ENCODE measurements around the gene SLC7A9.
"Not testable (repeated sequence)": the region's sequence is repeated elsewhere in the genome, so short reads cannot be mapped to it uniquely, and the experiment has no call there.

SLC7A9 gene

DNA sequence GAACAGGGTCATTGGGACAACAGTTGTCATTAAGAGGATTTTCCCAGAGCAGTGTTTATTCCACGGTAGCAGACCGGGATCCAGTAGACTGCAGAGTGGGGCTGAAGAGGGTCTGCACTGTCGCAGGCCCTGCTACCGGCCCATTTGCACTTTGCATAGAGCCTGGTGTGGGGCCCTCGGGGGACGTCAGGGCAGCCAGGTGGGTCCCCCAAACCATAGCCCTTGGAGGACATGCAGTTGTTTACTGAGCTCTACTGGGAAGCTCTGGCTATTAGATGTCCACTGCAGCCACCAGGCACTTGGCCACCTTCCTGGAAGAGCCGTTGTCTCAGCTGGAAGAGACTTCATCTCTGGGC lies 45.8 kb downstream of the SLC7A9 start:
- no peak for DNase-seq

DNA sequence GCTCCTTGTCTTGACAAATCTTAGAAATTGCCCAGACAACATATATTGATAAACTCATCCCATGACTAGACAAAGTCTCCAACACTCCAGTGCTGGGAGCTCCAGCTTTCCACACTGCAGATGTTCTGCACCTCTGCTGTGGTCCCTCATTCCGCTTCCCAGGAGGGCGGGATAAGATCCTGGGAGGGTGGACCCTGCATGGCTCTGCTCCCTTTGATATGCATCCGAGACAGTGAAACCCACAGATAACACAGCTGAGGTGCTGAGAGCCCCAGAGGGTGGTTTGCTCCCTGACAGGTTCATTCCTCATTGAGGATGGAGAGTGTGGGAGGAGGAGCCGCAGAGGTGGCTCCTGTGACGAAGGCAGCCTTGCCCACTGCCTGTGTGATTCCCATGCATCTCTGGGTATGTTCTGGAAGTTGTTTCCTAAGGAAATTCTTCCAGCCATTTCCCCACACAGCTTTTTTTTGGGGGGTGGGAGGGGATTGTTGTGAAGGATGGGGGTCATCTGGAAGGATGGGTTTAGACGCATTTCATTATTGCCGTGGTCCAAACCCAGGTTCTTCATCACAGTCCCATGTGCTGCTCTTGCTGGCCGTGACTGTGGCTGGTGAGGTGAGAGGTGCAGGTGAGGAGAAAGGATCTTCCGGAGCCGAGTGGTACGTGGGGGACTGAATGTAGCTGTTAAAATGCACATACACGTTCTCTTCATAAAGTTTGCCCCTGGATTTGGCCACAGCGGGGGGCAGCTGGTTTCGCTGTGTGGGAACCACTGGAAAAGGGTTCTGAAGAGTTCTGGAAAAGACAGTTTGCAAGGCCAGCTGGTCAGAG lies 46.4 kb downstream of the SLC7A9 start:
- no peak for DNase-seq

DNA sequence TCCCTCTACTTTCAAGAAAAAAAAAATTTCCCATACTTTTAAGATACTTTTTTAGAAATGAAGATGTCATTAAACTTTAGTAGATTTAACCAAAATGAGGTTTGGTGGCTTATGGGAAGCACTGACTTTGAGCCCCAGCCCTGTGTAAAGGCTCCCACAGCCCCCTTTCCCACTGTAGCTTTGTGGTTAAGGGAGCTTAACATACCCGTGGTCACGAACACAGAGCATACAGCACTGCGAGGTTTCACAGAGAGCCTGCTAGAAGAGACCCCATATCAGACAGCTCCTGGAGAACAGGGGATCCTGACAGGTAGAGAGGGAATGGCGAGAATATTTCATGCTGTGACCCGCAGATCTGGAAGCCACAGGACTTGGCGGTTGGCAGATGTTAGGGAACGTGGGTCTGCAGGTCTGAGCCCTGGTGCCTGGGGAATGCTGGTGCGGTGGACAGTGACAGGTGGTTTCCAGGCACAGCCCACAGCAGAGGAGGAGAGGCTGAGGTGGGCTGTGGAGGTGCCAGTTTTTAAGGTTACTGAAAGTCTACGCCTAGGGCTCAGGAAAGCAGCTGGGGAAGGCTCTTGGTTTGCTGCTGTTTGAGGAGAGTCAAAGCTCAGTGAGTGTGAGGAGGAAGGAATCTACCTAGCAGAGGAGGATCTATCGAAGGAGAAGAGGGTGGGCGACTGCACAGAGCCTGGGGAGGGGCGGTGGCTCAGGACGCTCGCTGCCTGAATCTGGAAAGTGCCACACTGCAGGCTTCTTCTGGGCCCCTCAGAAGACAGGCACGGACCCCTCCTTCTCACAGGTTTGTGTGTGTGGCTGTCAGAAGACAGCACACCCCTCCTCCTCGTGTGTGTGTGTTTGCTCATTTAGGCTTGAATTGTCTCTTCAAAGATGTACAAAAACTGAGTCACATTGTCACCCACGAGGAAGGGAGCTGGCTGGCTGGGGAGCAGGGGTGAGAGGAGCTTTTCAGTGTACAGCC lies 49.9 kb downstream of the SLC7A9 start:
- DNase-seq, result no peak

DNA sequence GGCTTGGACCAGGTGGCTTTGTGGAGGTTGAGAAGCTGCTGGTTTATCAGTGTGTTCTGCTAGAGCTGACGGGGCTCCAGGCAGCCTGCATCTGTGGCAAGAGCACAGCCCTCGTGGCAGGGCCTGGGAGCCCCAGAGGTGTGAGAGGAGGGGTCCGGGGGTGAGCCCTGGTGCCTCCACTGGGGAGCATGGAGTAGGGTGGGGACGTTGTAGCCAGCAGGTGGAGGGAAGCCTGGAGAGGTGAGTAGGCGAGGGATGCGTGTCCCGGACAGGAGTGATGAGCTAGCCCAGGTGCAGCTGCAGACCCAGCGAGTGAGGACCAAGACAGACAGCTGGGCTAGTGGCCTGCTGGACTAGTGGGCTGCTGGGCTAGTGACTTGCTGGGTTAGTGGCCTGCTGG lies 51.0 kb downstream of the SLC7A9 start:
- DNase-seq, result no peak

DNA sequence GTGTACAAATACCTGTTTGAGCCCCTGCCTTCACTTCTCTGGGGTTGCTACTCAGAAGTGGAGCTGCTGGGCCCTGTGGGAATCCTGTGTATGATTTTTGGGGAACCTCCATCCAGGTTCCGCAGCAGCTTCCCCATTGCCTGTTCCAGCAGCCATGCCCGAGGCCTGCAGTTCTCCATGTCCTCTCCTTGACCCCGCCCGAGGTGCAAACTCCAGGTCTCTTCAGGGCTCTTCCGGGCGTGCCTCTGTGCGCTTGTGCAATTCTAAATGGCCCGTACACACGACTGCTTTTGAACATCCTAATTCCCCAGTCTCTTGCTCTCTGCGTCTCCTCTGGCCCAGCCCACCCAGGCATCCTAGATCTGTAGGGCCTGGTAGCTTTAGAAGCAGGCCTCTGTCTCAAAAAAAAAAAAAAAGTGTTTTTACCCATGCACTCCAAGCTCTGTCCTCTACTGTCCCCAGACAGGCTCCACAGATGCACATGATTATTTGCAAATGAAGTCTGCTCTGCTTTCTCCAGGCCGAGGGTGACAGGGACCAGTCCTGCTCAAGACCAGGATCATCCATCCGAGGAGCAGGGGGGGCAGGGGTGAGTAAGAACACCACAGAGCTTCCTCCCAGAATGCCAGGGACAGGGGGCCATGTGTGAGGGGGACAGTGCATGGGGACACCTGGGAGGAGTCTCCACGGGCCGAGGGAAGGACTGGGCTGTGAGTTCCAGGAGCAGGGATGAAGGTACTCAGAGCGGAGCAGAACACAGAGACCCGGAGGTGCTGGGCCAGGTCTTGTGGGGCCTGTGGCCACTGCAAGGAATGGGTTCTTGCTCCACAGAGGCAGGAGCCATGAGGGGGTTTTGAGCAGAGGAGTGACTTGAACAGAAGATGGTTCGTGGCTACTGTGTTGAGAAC lies 51.7 kb downstream of the SLC7A9 start:
- DNase-seq, result no peak

DNA sequence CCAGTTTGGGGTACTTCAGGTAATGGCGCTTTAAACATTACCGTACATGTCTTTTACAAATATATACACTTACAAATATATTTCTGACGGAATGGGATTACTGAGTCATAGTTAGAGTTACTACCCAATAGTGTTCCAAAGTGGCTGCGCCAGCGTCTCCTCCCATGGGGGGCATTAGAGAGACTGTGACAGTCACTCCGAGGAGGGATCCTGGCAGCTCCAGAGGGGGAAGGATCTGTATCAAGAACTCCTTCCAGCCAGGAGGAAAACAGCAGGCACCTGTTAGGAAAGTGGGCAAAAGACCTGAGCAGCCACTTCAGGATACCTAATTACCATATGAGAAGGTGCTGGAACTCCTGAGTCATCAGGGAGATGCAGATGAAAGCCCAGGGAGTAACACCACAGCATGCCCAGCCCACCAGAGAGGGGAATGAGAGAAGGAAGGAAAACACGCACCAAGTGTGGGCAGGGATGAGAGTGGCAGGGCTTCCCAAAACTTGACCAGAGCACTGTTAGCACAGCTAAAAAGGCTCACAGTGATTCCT lies 52.9 kb downstream of the SLC7A9 start:
- no peak for DNase-seq

DNA sequence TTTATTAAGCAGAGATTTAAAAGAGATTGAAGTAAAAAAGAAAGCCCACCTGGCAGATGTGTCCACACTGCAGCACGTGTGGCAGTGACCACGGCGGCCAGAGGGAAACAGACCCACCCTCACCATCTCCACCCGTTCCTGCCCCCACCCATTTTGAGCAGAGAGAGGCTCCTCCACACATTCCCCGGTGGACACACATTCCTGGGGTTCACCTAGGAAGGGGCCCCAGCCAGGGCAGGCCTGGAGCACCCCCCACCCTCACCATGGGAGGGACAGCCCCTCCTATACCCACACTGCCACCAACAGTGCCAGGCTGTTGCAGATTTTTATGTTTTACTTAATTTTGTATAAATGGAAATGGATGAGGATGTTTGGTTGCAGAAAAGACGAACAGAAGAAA lies 54.9 kb downstream of the SLC7A9 start:
- no peak for DNase-seq

DNA sequence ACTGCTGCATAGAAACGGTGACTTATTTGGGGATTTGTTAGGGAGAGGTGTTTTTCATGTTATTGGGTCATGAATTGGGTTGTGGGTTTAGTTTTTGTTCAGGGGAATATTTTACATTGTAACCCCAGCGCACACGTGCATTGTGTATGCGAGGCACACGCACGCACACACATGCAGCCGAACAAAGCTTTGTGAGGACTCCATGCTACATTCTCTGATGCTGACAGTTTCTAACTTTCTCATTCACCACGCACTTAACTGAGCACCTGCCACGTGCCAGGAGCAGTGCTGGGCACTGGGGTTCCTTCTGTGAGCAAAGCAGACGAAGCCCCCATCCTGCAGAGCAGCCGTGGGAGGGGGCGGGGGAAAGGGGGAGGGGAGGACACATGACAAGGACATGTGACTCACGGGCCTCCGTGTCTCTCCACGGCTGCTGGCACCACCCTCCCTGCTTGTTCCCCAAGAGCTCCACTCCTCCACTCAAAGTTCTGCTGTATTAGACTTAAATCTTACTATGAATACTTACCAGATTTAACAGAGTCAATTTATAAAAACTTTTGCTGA lies 55.6 kb downstream of the SLC7A9 start:
- no peak for DNase-seq

DNA sequence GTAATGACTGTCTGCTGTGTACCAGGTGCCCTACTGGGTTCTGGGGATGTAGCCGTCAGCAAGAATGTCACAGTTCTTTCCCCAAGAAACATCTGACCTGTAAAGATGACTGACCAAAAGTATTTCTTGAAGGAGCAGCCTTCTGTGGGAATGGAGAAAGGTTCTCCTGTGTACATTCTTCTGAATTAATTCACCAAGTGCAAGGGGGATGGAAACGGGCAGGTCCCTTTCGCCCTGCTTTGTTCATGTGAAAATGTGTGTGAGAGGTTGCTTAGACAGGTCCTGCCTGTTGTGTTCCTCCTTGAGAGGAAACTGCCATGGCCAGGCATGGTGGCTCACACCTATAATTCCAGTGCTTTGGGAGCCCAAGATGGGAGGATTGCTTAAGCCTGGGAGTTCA lies 57.0 kb downstream of the SLC7A9 start:
- DNase-seq, result no peak

DNA sequence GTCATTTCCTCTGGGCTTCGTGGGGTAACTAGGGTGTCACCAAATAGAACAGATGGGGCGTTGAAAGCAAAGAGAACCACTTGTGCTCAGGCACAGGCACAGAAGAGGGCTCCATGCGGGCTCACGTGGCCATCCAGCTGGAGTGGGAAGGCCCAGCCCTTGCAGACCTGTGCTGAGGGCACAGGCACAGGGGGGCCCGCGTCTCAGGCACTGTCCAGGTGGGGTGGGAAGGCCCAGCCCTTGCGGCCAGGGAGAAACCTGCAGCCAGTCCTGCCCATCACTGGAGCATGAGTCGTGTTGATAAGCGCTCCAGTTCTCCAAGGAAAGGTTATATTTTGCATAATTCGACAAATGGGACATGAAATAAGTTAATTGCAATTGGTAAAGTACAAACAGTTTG lies 57.5 kb downstream of the SLC7A9 start:
- no peak for DNase-seq

DNA sequence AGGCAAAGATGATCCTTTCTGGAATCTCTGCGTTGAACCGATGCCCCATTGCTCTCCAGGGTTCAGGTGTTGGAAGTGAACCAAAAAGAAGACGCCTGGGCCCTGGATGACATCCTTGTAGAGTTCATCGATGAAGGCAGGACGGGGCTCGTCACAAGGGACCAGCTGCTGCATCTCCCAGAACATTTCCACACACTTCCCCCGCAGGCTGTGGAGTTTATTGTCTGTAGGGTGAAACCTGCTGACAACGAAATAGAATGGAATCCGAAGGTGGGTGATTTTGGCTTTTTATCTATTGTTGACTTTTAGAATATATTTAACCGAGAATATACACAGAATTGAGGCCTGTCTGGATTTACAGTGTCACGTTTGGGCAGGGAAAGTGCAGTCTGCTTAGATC lies 58.4 kb downstream of the SLC7A9 start:
- no peak for DNase-seq

DNA sequence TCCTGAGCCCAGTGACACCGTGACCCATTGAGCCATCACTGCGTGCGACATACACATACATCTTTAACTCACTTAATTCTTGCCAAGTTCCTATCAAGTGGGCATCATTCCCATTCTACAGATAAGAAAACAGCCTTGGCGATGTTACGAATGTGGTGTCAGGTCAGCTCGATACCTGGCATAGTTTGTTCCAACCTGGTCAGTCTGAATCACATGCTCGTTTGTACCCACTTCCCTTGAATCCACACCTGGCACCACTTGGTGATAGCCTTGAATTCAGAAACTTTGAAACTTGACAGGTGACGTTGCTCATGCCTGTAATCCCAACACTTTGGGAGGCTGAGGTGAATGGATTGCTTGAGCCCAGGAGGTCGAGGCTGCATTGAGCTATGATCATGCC lies 59.1 kb downstream of the SLC7A9 start:
- DNase-seq, result no peak

DNA sequence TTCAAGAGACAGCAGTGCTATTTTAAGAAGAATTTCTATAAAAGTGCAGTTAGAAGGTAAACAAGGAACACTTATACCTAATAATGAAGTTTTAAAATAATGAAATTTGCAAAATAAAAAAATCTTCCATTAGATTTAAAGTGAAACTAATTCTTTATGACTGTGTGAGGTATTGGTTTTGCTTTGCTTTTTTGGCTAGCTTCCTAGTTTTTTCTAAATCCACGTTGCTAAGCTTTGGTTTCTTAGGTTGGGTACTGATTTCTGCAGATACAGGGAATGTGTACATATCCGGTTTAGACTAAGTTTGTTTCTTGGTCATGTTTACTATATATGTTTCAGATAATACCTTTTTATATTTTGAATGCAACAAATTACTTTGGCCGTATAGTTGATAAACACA lies 59.8 kb downstream of the SLC7A9 start:
- no peak for DNase-seq

DNA sequence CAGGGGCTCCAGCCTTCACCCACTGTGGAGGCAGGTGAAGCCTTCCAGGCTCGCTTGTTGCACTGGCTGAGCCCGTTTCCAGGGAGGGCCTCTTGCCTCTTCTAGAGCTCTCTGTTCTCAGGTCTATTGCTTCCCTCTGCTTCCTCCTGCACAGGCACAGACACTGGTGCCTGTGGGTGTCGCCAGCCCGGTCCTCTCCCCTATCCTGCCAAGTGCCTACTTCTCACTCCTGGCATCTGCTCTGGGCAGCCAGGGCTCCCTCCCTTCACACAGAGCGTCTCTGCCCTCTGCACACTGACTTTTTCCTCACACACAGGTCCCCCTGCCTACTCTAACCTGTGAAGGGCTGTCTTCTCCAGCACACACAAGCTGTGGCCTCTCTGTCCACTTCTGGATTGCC lies 60.3 kb downstream of the SLC7A9 start:
- DNase-seq, result no peak

DNA sequence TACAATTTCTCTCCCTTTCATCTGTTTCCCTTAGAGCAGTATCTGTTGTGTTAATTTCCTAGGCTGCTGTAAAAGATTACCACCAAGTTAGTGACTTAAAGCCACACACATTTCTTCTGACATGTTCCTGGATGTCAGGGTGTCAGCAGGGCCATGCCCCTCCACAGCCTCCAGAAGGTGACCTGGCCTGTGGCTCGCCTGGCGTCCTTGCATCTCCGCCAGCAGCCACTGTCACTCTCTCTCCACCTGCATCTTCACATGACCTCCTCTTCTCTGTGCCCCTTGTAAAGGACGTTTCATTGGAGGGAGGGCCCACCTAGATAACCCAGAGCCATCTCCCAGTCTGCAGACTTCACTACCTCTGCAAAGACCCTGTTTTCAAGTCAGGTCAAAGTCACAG lies 61.3 kb downstream of the SLC7A9 start:
- DNase-seq, result no peak

DNA sequence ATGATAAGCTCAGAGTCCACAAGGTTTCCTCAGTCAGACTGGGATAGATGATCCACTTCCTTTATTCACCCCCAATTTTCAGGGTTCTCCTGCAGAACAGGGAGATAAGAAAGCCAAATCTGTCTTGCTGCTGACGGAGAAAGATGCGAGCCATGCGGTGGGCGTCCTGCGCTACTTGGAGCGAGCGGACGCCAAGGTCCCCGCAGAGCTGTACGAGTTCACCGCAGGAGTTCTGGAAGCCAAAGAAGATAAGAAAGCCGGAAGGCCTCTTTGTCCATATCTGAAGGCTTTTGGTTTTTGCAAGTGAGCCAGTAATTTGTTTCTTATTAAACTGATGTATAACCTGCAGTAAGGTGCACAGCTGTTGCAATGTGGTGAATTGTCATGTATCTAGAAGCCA lies 66.7 kb downstream of the SLC7A9 start:
- DNase-seq, result no peak

DNA sequence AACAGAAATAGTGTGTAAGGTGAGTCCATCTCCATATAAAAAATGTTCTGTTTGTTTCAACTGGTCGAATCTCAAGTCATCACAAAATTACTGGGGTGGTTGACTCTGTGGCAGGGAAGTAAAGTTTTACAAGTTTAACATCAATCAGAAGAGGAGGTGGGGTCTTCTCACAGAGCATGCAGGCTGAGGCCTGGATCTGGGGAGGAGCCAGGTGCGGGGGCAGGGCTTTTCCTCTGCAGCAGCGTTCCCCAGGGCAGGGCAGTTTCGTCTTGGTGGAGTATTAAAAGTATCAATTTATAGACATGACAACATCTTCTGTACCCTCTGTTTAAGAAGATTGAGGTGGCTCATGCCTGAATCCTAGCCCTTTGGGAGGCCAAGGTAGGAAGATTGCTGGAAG lies 68.8 kb downstream of the SLC7A9 start:
- no peak for DNase-seq

DNA sequence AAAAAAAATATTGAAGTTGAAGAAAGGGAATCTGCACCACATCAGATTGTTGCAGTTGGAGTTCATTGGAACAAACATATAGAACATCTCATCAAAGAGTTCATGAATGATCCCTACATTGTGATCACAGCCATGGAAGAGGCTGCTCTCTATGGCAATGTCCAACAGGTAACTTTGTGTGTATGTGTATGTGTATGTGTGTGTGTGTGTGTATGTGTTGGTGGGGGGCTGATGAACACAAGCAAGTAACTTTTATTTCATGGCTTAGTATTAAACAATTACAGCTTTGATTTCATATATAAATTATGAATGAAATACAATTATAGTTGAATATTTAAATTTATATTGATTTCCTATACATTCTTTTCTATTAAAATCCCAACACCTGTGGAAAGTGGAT lies 69.4 kb downstream of the SLC7A9 start:
- DNase-seq, result no peak

DNA sequence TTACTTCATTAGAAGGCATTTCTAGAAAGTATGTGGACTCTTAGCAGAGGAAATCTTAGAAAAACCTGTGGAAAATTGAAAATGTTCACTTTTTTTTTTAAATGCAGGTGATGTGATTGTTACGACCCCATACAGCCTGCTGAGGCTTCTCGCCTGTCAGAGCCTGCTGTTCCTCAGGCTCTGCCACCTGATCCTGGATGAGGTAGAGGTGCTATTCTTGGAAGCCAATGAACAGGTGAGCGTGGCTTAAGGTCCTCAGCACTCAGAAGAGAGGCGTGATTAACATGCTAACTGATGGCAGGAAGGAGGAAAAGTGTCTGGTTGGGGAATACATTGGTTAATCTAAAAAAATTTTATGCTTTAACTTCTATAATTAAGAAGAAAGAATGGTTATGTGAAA lies 71.4 kb downstream of the SLC7A9 start:
- DNase-seq, result no peak

DNA sequence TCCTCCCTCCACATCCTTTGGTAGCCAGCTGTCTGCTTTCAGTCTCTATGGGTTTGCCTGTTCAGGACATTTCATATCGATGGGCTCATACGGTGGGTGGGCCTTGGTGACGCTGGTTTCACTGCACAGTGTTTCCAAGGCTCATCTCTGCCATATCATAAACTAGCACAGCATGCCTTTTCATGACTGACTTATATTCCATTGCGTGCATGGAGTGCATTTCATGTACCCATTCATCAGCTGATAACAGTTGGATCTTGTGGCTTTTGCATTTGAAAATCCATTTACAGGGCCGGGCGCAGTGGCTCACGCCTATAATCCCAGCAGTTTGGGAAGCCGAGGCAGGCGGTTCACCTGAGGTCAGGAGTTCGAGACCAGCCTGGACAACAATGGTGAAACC lies 80.1 kb downstream of the SLC7A9 start:
- DNase-seq, result no peak

DNA sequence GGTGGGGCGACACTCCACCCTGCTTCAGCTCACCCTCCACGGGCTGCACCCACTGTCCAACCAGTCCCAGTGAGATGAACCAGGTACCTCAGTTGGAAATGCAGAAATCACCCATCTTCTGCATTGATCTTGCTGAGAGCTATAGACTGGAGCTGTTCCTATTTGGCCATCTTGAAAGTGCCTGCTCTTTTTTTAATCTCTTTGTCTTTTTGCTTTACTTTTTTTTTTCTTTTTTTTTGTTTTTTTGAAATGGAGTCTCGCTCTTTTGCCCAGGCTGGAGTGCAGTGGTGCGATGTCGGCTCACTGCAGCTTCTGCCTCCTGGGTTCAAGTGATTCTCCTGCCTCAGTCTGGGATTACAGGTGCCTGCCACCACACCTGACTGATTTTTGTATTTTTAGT lies 81.7 kb downstream of the SLC7A9 start:
- DNase-seq, result not testable (repeated sequence)

DNA sequence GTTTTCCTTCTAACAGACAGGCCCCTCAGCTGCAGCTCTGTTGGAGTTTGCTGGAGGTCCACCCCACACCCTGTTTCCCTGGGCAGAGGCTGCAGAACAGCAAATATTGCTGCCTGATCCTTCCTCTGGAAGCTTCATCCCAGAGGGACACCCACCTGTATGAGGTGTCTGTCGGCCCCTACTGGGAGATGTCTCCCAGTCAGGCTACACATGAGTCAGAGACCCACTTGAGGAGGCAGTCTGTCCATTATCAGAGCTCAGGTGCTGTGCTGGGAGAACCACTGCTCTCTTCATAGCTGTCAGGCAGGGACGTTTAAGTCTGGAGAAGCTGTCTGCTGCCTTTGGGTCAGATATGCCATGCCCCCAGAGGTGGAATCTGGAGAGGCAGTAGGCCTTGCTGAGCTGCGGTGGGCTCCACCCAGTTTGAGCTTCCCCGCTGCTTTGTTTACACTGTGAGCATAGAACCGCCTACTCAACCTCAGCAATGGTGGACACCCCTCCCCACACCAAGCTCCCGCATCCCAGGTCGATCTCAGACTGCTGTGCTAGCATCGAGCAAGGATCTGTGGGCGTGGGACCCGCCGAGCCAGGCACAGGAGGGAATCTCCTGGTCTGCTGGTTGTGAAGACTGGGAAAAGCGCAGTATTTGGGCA lies 82.3 kb downstream of the SLC7A9 start:
- DNase-seq, result not testable (repeated sequence)
